AG09309 (cell line): ENCODE data around the gene HBE1.

Experiments
- DNase-seq: peaks from one replicate; pipeline ENCODE4 v3.0.0-alpha.2; 2010; ENCODE audit warnings: low read depth
- H3K4me3 ChIP-seq: 2 replicates; pipeline ENCODE4 v1.5.1; 2011; ENCODE audit warnings: mild to moderate bottlenecking, low read depth, low read length, moderate library complexity; ENCODE audit not compliant: control insufficient read depth
- CTCF ChIP-seq: IDR thresholded peaks from 2 replicates; pipeline ENCODE4 v1.5.1; 2011; ENCODE audit warnings: mild to moderate bottlenecking, low read depth, low read length, inconsistent platforms; ENCODE audit not compliant: insufficient read depth, control insufficient read depth; ENCODE audit errors: missing control alignments

HBE1 gene

GRCh38 chr11:5240458-5240857, 29.3 kb downstream of the HBE1 start:
- no peak for DNase-seq
- no peak for TF ChIP-seq CTCF

GRCh38 chr11:5240056-5240455, 29.7 kb downstream of the HBE1 start:
- TF ChIP-seq CTCF = no peak
- H3K4me3 ChIP-seq = no peak overlapping the region
- DNase-seq = no peak

More at GRCh38 chr11:5240458-5240857, 29.3 kb downstream of the HBE1 start:
- H3K4me3 ChIP-seq = no peak overlapping the region

GRCh38 chr11:5239046-5239445, 30.7 kb downstream of the HBE1 start:
- no peak overlapping the region for H3K4me3 ChIP-seq
- DNase-seq = no peak
- TF ChIP-seq CTCF = no peak

DNA sequence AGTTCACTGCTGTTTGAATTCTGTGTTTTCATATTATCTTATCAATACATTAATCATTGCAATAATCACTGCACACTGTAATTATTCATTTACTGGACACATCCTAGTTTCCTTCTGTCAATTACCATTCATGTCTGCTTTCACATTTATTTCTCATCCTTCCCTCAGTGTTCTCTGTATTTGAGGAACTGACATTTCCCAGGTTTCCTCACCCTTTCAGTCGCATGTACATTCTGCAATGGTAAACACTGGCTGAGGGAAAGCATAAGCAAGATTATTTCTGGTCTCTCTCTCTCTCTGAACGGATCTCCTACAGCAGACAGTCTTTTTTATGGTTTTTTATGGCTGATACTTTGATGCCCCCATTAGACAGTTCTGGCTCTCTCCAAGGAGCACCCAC, 31.3 kb downstream of the HBE1 start:
- no peak for TF ChIP-seq CTCF
- no peak for DNase-seq
- H3K4me3 ChIP-seq = no peak overlapping the region

GRCh38 chr11:5237420-5237819, 32.3 kb downstream of the HBE1 start:
- TF ChIP-seq CTCF = no peak
- DNase-seq = no peak
- no peak overlapping the region for H3K4me3 ChIP-seq

GRCh38 chr11:5235364-5236095, 34.2 kb downstream of the HBE1 start:
- no peak for TF ChIP-seq CTCF

More at GRCh38 chr11:5235364-5236095, 34.2 kb downstream of the HBE1 start:
- H3K4me3 ChIP-seq = no peak overlapping the region
- DNase-seq = no peak
